H1 (cell line): ENCODE results near the gene CFAP221. TPM values are rescaled to one million over a fixed set of nuclear protein-coding genes. Genes with fewer than 3 reads are reported as not detected.

ENCODE experiments used
- CTCF ChIA-PET: fragments of 300-600 bp; sonication (Branson Sonifier 250); formaldehyde crosslinking; loops from one replicate; lab custom pipeline; 2021; ENCODE audit not compliant: partially characterized antibody; lab: Charles Lee
- POLR2A ChIA-PET: fragments of 300-600 bp; sonication (Branson Sonifier 250); formaldehyde crosslinking; loops from one replicate; lab custom pipeline; 2021; ENCODE audit warnings: inconsistent platforms; ENCODE audit not compliant: partially characterized antibody; lab: Charles Lee
- DNase-seq, 2 experiments: peaks; one replicate each; pipeline versions ENCODE4 v3.0.0 to v3.0.0-alpha.2; 2010 to 2022; ENCODE audit warnings: low spot score in 2 of 2, low read depth in 1 of 2, mixed read lengths in 1 of 2
- FAIRE-seq: peaks from 2 replicates; lab custom pipeline; 2011; peaks lifted over from hg19 to GRCh38; lab: Jason Lieb, UNC
- H2AFZ ChIP-seq: 2 replicates; pipeline ENCODE4 v1.8.1; 2012; ENCODE audit warnings: low read length, inconsistent platforms
- H2AK5ac ChIP-seq: 2 replicates; pipeline ENCODE4 v1.6.1; 2013; ENCODE audit warnings: low read depth, low read length
- H2BK120ac ChIP-seq: replicated peaks from 2 replicates; pipeline ENCODE3; 2013; ENCODE audit warnings: low read depth, low read length, inconsistent platforms
- H2BK12ac ChIP-seq: 2 replicates; pipeline ENCODE4 v1.6.1; 2013; ENCODE audit warnings: low read depth, low read length
- H2BK15ac ChIP-seq: 2 replicates; pipeline ENCODE4 v1.6.1; 2013; ENCODE audit warnings: low read length
- H2BK20ac ChIP-seq: 2 replicates; pipeline ENCODE4 v1.6.1; 2013; ENCODE audit warnings: low read length
- H2BK5ac ChIP-seq: 2 replicates; pipeline ENCODE4 v1.6.1; 2013; ENCODE audit warnings: low read depth, low read length
- H3K14ac ChIP-seq: 2 replicates; pipeline ENCODE4 v1.6.1; 2013; ENCODE audit warnings: inconsistent platforms; ENCODE audit not compliant: insufficient read length
- H3K18ac ChIP-seq: 2 replicates; pipeline ENCODE4 v1.6.1; 2013; ENCODE audit warnings: low read length; ENCODE audit errors: extremely low read depth
- H3K23ac ChIP-seq: 2 replicates; pipeline ENCODE4 v1.6.1; 2013; ENCODE audit warnings: inconsistent platforms; ENCODE audit not compliant: insufficient read length
- H3K23me2 ChIP-seq: 2 replicates; pipeline ENCODE4 v1.6.1; 2013; ENCODE audit warnings: low read depth, low read length
- H3K27ac ChIP-seq: 2 replicates; pipeline ENCODE4 v1.6.1; 2011; ENCODE audit warnings: low read depth, low read length, inconsistent platforms
- H3K27me3 ChIP-seq, 4 experiments: replicated peaks in 1 of 4; 1 replicate in 1 of 4; 2 replicates in 3 of 4; pipeline versions ENCODE4 v1.6.1 to v1.8.1; 2011 to 2013; ENCODE audit warnings: low read length in 3 of 4, mild to moderate bottlenecking in 3 of 4, inconsistent platforms in 2 of 4, mixed read lengths in 2 of 4, moderate library complexity in 1 of 4; ENCODE audit not compliant: control insufficient read depth in 3 of 4, insufficient read depth in 3 of 4; ENCODE audit errors: extremely low read depth in 1 of 4
- H3K36me3 ChIP-seq, 4 experiments: 2 replicates each; pipeline versions ENCODE4 v1.6.1 to v1.8.1; 2011 to 2013; ENCODE audit warnings: mild to moderate bottlenecking in 4 of 4, low read length in 3 of 4, moderate library complexity in 2 of 4, control low read depth in 1 of 4, inconsistent platforms in 1 of 4; ENCODE audit not compliant: insufficient read depth in 4 of 4, control insufficient read depth in 2 of 4
- H3K4ac ChIP-seq: replicated peaks from 2 replicates; pipeline ENCODE3; 2013; ENCODE audit warnings: low read length, low read depth, mixed read lengths, inconsistent platforms; ENCODE audit not compliant: insufficient read length
- H3K4me1 ChIP-seq, 4 experiments: replicated peaks in 1 of 4; 1 replicate in 1 of 4; 2 replicates in 3 of 4; pipeline versions ENCODE4 v1.6.1 to v1.8.1; 2011 to 2013; ENCODE audit warnings: low read length in 3 of 4, inconsistent platforms in 2 of 4, mixed read lengths in 1 of 4; ENCODE audit not compliant: insufficient read depth in 4 of 4, control insufficient read depth in 3 of 4
- H3K4me2 ChIP-seq, 2 experiments: 2 replicates each; pipeline versions ENCODE4 v1.6.1 to v1.8.1; 2011 to 2013; ENCODE audit warnings: low read depth in 2 of 2, low read length in 2 of 2, control low read depth in 1 of 2, inconsistent platforms in 1 of 2, mild to moderate bottlenecking in 1 of 2; ENCODE audit not compliant: insufficient read depth in 1 of 2
- H3K4me3 ChIP-seq, 4 experiments: fragments of 200-600, 300-600 bp in 1 of 4; sonication (generic), shearing (Covaris generic), sonication (Bioruptor Twin) in 1 of 4; 2 replicates each; pipeline versions ENCODE4 v1.5.1 to v1.8.1; 2011 to 2016; ENCODE audit warnings: low read length in 4 of 4, low read depth in 3 of 4, control low read depth in 2 of 4, inconsistent platforms in 2 of 4, mild to moderate bottlenecking in 2 of 4, mixed read lengths in 1 of 4, moderate library complexity in 1 of 4; ENCODE audit not compliant: insufficient read depth in 2 of 4; ENCODE audit errors: extremely low read depth in 1 of 4
- H3K56ac ChIP-seq: replicated peaks from 2 replicates; pipeline ENCODE3; 2013; ENCODE audit warnings: low read depth, mild to moderate bottlenecking, mixed read lengths, low read length, inconsistent platforms; ENCODE audit not compliant: insufficient read length
- H3K79me1 ChIP-seq: 2 replicates; pipeline ENCODE4 v1.6.1; 2013; ENCODE audit warnings: low read depth, low read length, control low read depth
- H3K79me2 ChIP-seq, 2 experiments: 2 replicates each; pipeline versions ENCODE4 v1.6.1 to v1.8.1; 2012 to 2013; ENCODE audit warnings: low read length in 2 of 2, mild to moderate bottlenecking in 2 of 2, inconsistent platforms in 1 of 2; ENCODE audit not compliant: insufficient read depth in 2 of 2, control insufficient read depth in 1 of 2
- H3K9ac ChIP-seq, 4 experiments: replicated peaks in 1 of 4; 1 replicate in 1 of 4; 2 replicates in 3 of 4; pipeline versions ENCODE4 v1.6.1 to v1.8.1; 2011 to 2013; ENCODE audit warnings: low read depth in 3 of 4, low read length in 3 of 4, control low read depth in 2 of 4, mild to moderate bottlenecking in 2 of 4, moderate library complexity in 2 of 4, inconsistent platforms in 1 of 4; ENCODE audit errors: extremely low read depth in 1 of 4
- H3K9me3 ChIP-seq, 2 experiments: 2 replicates each; pipeline versions ENCODE4 v1.6.1 to v1.8.1; 2012 to 2013; ENCODE audit warnings: mild to moderate bottlenecking in 2 of 2, moderate library complexity in 2 of 2, control low read depth in 1 of 2, inconsistent platforms in 1 of 2, low read depth in 1 of 2, low read length in 1 of 2, mixed read lengths in 1 of 2; ENCODE audit not compliant: insufficient read depth in 2 of 2
- H4K20me1 ChIP-seq, 2 experiments: replicated peaks in 1 of 2; 2 replicates each; pipeline versions ENCODE3 to v1.8.1; 2011 to 2013; ENCODE audit warnings: inconsistent platforms in 2 of 2, low read length in 2 of 2, mild to moderate bottlenecking in 1 of 2; ENCODE audit not compliant: insufficient read depth in 2 of 2, control insufficient read depth in 1 of 2
- H4K5ac ChIP-seq: 2 replicates; pipeline ENCODE4 v1.6.1; 2013; ENCODE audit warnings: low read length, low read depth, mixed read lengths, inconsistent platforms; ENCODE audit not compliant: insufficient read length
- H4K8ac ChIP-seq: 2 replicates; pipeline ENCODE4 v1.8.0; 2013; ENCODE audit warnings: mild to moderate bottlenecking, moderate library complexity, low read length, inconsistent platforms; ENCODE audit not compliant: insufficient read depth; ENCODE audit errors: extremely low read depth
- H4K91ac ChIP-seq: replicated peaks from 2 replicates; pipeline ENCODE3; 2013; ENCODE audit warnings: low read length, mixed read lengths, inconsistent platforms; ENCODE audit not compliant: insufficient read length
- ATF3 ChIP-seq: IDR thresholded peaks from 2 replicates; pipeline ENCODE4 v1.6.1; 2011; ENCODE audit warnings: low read depth, mild to moderate bottlenecking, low read length; ENCODE audit not compliant: insufficient read depth
- CBX5 ChIP-seq: fragments of 300-800, 300-1000 bp; sonication (generic); IDR thresholded peaks from 2 replicates; pipeline ENCODE4 v1.7.1; 2016; ENCODE audit warnings: antibody characterized with exemption, low read length, low read depth
- CBX8 ChIP-seq: fragments of 300-800, 300-1000 bp; sonication (generic); IDR thresholded peaks from 2 replicates; pipeline ENCODE4 v1.7.1; 2016; ENCODE audit warnings: low read depth, low read length, borderline replicate concordance
- FOSL1 ChIP-seq: IDR thresholded peaks from 2 replicates; pipeline ENCODE4 v1.6.1; 2011; ENCODE audit warnings: mild to moderate bottlenecking, low read depth, low read length, moderate library complexity; ENCODE audit not compliant: insufficient read depth
- GABPA ChIP-seq: IDR thresholded peaks from 2 replicates; pipeline ENCODE4 v1.6.1; 2011; ENCODE audit warnings: mild to moderate bottlenecking, low read length, moderate library complexity, borderline replicate concordance; ENCODE audit not compliant: insufficient read depth
- HDAC2 ChIP-seq, 2 experiments: fragments of 300-600 bp in 1 of 2; sonication (generic) in 1 of 2; IDR thresholded peaks; 2 replicates each; pipeline ENCODE4 v1.6.1; 2011 to 2012; ENCODE audit warnings: low read depth in 2 of 2, low read length in 2 of 2, mild to moderate bottlenecking in 2 of 2, moderate library complexity in 2 of 2, borderline replicate concordance in 1 of 2, inconsistent platforms in 1 of 2
- HDAC6 ChIP-seq: IDR thresholded peaks from one replicate; pipeline ENCODE4 v1.7.1; 2012; ENCODE audit warnings: low read depth, mild to moderate bottlenecking, inconsistent platforms, low read length, moderate library complexity
- SP2 ChIP-seq: IDR thresholded peaks from 2 replicates; pipeline ENCODE4 v1.6.1; 2012; ENCODE audit warnings: mild to moderate bottlenecking, low read length, inconsistent platforms
- YY1 ChIP-seq: IDR thresholded peaks from 2 replicates; pipeline ENCODE4 v1.6.1; 2011; ENCODE audit warnings: low read depth, mild to moderate bottlenecking, low read length
- WGBS, 2 experiments: shearing (Covaris generic) in 1 of 2; methylation state at CpG; one replicate each; pipeline versions ENCODE4 v1.1.6 to v1.1.7; 2013 to 2015; ENCODE audit warnings: low lambda C conversion rate in 2 of 2, mixed read lengths in 2 of 2, inconsistent platforms in 1 of 2, low coverage in 1 of 2, missing lambda C conversion rate in 1 of 2; ENCODE audit not compliant: insufficient replicate concordance in 2 of 2, insufficient coverage in 1 of 2, insufficient read length in 1 of 2; ENCODE audit errors: extremely low coverage in 1 of 2, missing lambda C conversion rate in 1 of 2; 5-methylcytosine and 5-hydroxymethylcytosine counted together
- polyA plus RNA-seq, 7 experiments: library from polyadenylated mRNA; depleted of rRNA in 3 of 7; stranded (reverse) in 5 of 7; unstranded in 2 of 7; fragments of >200 nt in 5 of 7; fragments of 200-250 nt in 2 of 7; gene quantifications; 1 replicate in 5 of 7; 2 replicates in 1 of 7; 4 replicates in 1 of 7; pipeline versions ENCODE4 v1.2.1 to v1.2.3, GENCODE V29; 2011 to 2013; ENCODE audit warnings: missing spikeins in 2 of 7, mixed read lengths in 2 of 7
- total RNA-seq: library from RNA; stranded (reverse); fragmentation: NEBNext Ultra II Directional; extraction: Animal tissue kit (Norgen Biotek cat#: 25700); gene quantifications from 2 replicates; pipeline ENCODE4 v1.2.1, GENCODE V29; 2021

CFAP221 gene
- total and polyA plus RNA-seq, 2 of the 8 experiments (the other 6 are each of a cell fraction or from before 2014, with no cell fraction given): 0.14 to 0.71 TPM

- no peak overlapping the region for H3K9ac ChIP-seq
- 0 out of 2 replicates have a peak overlapping the region, but pooled peaks have one; percentile 30 for H2BK5ac ChIP-seq
- no peak overlapping the region for H3K14ac ChIP-seq
- no peak overlapping the region for H3K4me3 ChIP-seq
- H4K20me1 ChIP-seq: no peaks in the 10 kb centered on the region
- ChIA-PET CTCF (interaction anchor here (1.0 to 6.5 kb wide), 5 partner anchors 12 to 537 kb away, joined by 3 to 50 read pairs (median 4); no protein-coding TSS in a partner anchor), POLR2A (no interaction called here)
- FAIRE-seq (no peak), DNase-seq (no peak)
- peaks cover 0 to 5% (median 2%) of the 10 kb centered on the region in 4 experiments; a peak in 2 of 7 replicates for H3K4me1 ChIP-seq
- no peak overlapping the region for H3K4me2 ChIP-seq
- no peak overlapping the region for H2BK120ac ChIP-seq
- H3K23ac ChIP-seq: no peak overlapping the region
- TF ChIP-seq GABPA: no peak
- no peak for TF ChIP-seq YY1
- TF ChIP-seq ATF3: no peak
- TF ChIP-seq CBX5: no peak
- TF ChIP-seq CBX8: no peak
- no peak for TF ChIP-seq HDAC2 (IDR thresholded peaks at IDR 0.05; ENCODE audit: borderline replicate concordance in 1 of 2, low read depth in 2 of 2, low read length in 2 of 2)
- TF ChIP-seq SP2: no peak
- no peak for TF ChIP-seq FOSL1
- no peak for TF ChIP-seq HDAC6
- WGBS, 2 experiments: 87% methylated on average over 12 of the region's 12 CpGs; no CpG with 5 or more reads in 1 of the 2 experiments
- H3K27ac ChIP-seq: no peak overlapping the region
- H3K79me1 ChIP-seq: no peaks in the 10 kb centered on the region
- no peaks in the 10 kb centered on the region for H3K79me2 ChIP-seq
- no peak overlapping the region for H2AK5ac ChIP-seq
- H3K36me3 ChIP-seq: no peaks in the 10 kb centered on the region
- no peaks in the 10 kb centered on the region; a peak in 1 of 7 replicates for H3K27me3 ChIP-seq
- no peak overlapping the region for H4K5ac ChIP-seq
- no peaks in the 10 kb centered on the region for H3K23me2 ChIP-seq
- H3K4ac ChIP-seq: no peak overlapping the region
- no peak overlapping the region for H3K18ac ChIP-seq
- H3K9me3 ChIP-seq: no peaks in the 10 kb centered on the region
- H4K91ac ChIP-seq: no peak overlapping the region
- H4K8ac ChIP-seq: no peak overlapping the region
- no peak overlapping the region for H2AFZ ChIP-seq
- no peak overlapping the region for H2BK12ac ChIP-seq
- no peak overlapping the region for H2BK20ac ChIP-seq
- no peak overlapping the region for H2BK15ac ChIP-seq
- H3K56ac ChIP-seq: no peak overlapping the region
Measured at GRCh38 chr2:119638246-119638645, 94.0 kb downstream of the CFAP221 start.
